Right lobe of liver (tissue), 6 donors: ENCODE measurements around the gene SAA1. TPM values are rescaled to one million over a fixed set of nuclear protein-coding genes. Genes with fewer than 3 reads are reported as not detected.
A peak's percentile ranks its signal among the peaks of the same experiment; 100 is the strongest.

Experiments used
- ATAC-seq, 4 donors: fragments of 200-7000 bp; cut with Tn5 transposase; one replicate each; pipeline ENCODE4 v1.9.1; 2020; ENCODE audit warnings: mild to moderate bottlenecking in 4 of 4, moderate library complexity in 4 of 4
- DNase-seq, 3 donors: peaks; one replicate each; pipeline ENCODE4 v3.0.0-alpha.2; 2020
- H3K27ac ChIP-seq, 3 donors: fragments of 200-600 bp; one replicate each; pipeline ENCODE4 v1.8.0; 2022
- H3K27me3 ChIP-seq, 2 donors: fragments of 200-600 bp; one replicate each; pipeline ENCODE4 v1.8.0; 2022
- H3K36me3 ChIP-seq, 4 donors: fragments of 200-600 bp; sonication (generic) in 1 of 4; one replicate each; pipeline versions ENCODE4 v1.5.1 to v1.8.0; 2017 to 2022; ENCODE audit warnings: control low read depth in 1 of 4
- H3K4me1 ChIP-seq, 4 donors: fragments of 200-600 bp; sonication (generic) in 1 of 4; one replicate each; pipeline versions ENCODE4 v1.5.1 to v1.8.0; 2017 to 2022; ENCODE audit warnings: control low read depth in 1 of 4
- H3K4me3 ChIP-seq, 3 donors: fragments of 200-600 bp; one replicate each; pipeline ENCODE4 v1.8.0; 2022
- H3K9me3 ChIP-seq, 4 donors: fragments of 200-600 bp; sonication (generic) in 1 of 4; one replicate each; pipeline versions ENCODE4 v1.5.1 to v1.8.0; 2017 to 2022; ENCODE audit warnings: control low read depth in 1 of 4
- POLR2A ChIP-seq: fragments of 450-650 bp; IDR thresholded peaks from one replicate; pipeline ENCODE4 v1.6.1; 2017; ENCODE audit warnings: antibody characterized with exemption, mild to moderate bottlenecking
- WGBS: methylation state at CpG from one replicate; pipeline ENCODE4 v1.1.6; 2018; ENCODE audit warnings: low coverage, low lambda C conversion rate; ENCODE audit not compliant: insufficient coverage; ENCODE audit errors: missing lambda C conversion rate; 5-methylcytosine and 5-hydroxymethylcytosine counted together
- intact Hi-C, 2 donors: fragments of 100-400 bp; cut with DNase I; formaldehyde crosslinking; loops; one replicate each; pipeline versions ENCODE4 v1.11.2 to v1.14.1; 2022
- total RNA-seq, 6 experiments: library from RNA; depleted of rRNA in 2 of 6; stranded (reverse); fragments of >200 nt in 2 of 6; fragmentation: NEBNext Ultra II Directional in 3 of 6; extraction: Animal tissue kit (Norgen Biotek cat#: 25700) in 3 of 6; gene quantifications; one replicate each; pipeline versions ENCODE4 v1.1.0 to v1.2.4, GENCODE V29; 2016 to 2023
- TF ChIP-seq, protein P1 (sequence below), 4 donors: fragments of 200-600 bp in 3 of 4; fragments of 450-650 bp in 1 of 4; IDR thresholded peaks; one replicate each; pipeline versions ENCODE4 v1.5.1 to v1.8.0; 2016 to 2022; ENCODE audit warnings: antibody characterized with exemption in 4 of 4, mild to moderate bottlenecking in 2 of 4
- donor health status: DM: no; HTN: yes; CAD: no.
- donor health status: DM: no; HTN: no; CAD: no.
- donor health status: DM: no; HTN: no; CAD: no.
- donor health status: DM: no; HTN: yes; CAD: no.
- donor health status: DM: no; HTN: yes; CAD: no.

The SAA1 gene
- total RNA-seq, 6 experiments from 2014 or later, result 7,699 to 33,192 (median 12,593) TPM

GRCh38 chr11:18253233-18253632, 12.8 kb upstream of the SAA1 start:
- no peak for ATAC-seq
- Histone ChIP-seq H3K27me3 (no peaks in the 10 kb centered on the region), H3K27ac (no peak overlapping the region), H3K9me3 (no peaks in the 10 kb centered on the region), H3K4me3 (no peak overlapping the region), H3K36me3 (no peaks in the 10 kb centered on the region), H3K4me1 (peaks cover 0 to 27% (median 10%) of the 10 kb centered on the region in 4 donors)
- intact Hi-C loops, result no loop called here
- no peak for DNase-seq
- no peak for TF ChIP-seq POLR2A
- TF ChIP-seq, protein P1, sequence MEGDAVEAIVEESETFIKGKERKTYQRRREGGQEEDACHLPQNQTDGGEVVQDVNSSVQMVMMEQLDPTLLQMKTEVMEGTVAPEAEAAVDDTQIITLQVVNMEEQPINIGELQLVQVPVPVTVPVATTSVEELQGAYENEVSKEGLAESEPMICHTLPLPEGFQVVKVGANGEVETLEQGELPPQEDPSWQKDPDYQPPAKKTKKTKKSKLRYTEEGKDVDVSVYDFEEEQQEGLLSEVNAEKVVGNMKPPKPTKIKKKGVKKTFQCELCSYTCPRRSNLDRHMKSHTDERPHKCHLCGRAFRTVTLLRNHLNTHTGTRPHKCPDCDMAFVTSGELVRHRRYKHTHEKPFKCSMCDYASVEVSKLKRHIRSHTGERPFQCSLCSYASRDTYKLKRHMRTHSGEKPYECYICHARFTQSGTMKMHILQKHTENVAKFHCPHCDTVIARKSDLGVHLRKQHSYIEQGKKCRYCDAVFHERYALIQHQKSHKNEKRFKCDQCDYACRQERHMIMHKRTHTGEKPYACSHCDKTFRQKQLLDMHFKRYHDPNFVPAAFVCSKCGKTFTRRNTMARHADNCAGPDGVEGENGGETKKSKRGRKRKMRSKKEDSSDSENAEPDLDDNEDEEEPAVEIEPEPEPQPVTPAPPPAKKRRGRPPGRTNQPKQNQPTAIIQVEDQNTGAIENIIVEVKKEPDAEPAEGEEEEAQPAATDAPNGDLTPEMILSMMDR (IDR thresholded peaks at IDR 0.05), result no peak
- WGBS, result 90% methylated on average over 3 of the region's 3 CpGs

DNA sequence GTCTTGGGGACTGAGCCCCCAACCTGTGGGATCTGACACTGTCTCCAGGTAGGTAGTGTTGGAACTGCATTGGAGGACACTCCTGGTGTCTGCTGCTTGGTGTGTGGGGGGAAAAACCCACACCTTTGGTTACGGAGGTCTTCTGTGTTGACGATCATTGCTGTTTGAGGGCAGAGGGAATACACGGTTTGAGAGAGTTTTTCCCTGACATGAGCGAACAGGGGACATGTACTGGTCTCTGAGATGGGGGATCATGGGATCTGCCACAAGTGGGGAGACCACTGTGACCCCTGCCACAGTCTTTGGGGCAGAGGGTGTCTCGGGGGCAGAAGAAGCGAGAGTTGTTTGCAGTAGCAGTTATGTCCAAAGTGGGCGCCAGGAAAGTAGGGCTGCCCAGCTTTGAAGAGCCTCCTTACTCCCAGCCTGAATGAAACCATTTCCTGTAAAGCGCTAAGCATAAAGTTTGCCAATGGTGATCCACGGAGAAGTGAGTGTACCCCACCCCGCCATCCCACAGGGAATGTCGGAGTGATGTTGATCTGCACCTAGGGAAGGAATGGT, 12.2 kb upstream of the SAA1 start:
- DNase-seq, result no peak
- intact Hi-C loops, result no loop called here
- H3K9me3 ChIP-seq, result no peaks in the 10 kb centered on the region
- H3K27me3 ChIP-seq, result no peaks in the 10 kb centered on the region
- no peak for ATAC-seq
- H3K4me3 ChIP-seq, result no peak overlapping the region
- WGBS, result 77% methylated on average over 9 of the region's 11 CpGs
- no peaks in the 10 kb centered on the region for H3K36me3 ChIP-seq
- TF ChIP-seq POLR2A, result no peak
- TF ChIP-seq, protein P1 (IDR thresholded peaks at IDR 0.05), result no peak
- H3K4me1 ChIP-seq, result peaks cover 0 to 28% (median 11%) of the 10 kb centered on the region in 4 donors
- no peak overlapping the region for H3K27ac ChIP-seq

- Histone ChIP-seq H3K36me3 (no peaks in the 10 kb centered on the region), H3K27ac (no peak overlapping the region), H3K4me1 (peaks cover 0 to 31% (median 14%) of the 10 kb centered on the region in 4 donors), H3K9me3 (no peaks in the 10 kb centered on the region), H3K27me3 (no peaks in the 10 kb centered on the region), H3K4me3 (no peak overlapping the region)
- WGBS, result 74% methylated on average over 2 of the region's 2 CpGs
- ATAC-seq, result no peak
- no peak for DNase-seq
- intact Hi-C loops, result no loop called here
- TF ChIP-seq POLR2A, result no peak
- TF ChIP-seq, protein P1 (IDR thresholded peaks at IDR 0.05), result no peak
Observed at GRCh38 chr11:18254781-18255361, 11.2 kb upstream of the SAA1 start.

GRCh38 chr11:18259259-18259658, 6.8 kb upstream of the SAA1 start:
- TF ChIP-seq, protein P1 (IDR thresholded peaks at IDR 0.05), result no peak
- TF ChIP-seq POLR2A, result peak; percentile 15
- no peak overlapping the region for H3K4me3 ChIP-seq
- intact Hi-C loops, result no loop called here
- no peaks in the 10 kb centered on the region for H3K9me3 ChIP-seq
- peaks cover 0 to 72% (median 25%) of the 10 kb centered on the region in 4 donors for H3K4me1 ChIP-seq
- DNase-seq (peak in 1 of 3 donors; percentile 67), ATAC-seq (peak; percentile 81 to 93 (median 89))
- H3K27ac ChIP-seq, result peak overlapping the region; percentile 51 to 64 (median 54)
- no peaks in the 10 kb centered on the region for H3K36me3 ChIP-seq
- H3K27me3 ChIP-seq, result no peaks in the 10 kb centered on the region
